Thyroid gland (tissue), 4 donors: ENCODE results near the gene FPR3.

ENCODE experiments used
- POLR2A ChIP-seq, 2 donors: fragments of 450-650 bp; IDR thresholded peaks; one replicate each; pipeline ENCODE4 v1.6.1; 2017; ENCODE audit warnings: antibody characterized with exemption in 2 of 2, mild to moderate bottlenecking in 2 of 2, moderate library complexity in 1 of 2
- TF ChIP-seq, protein P1 (sequence below), 6 experiments: fragments of 200-600 bp in 3 of 6; fragments of 450-650 bp in 3 of 6; sonication (generic) in 3 of 6; IDR thresholded peaks; one replicate each; pipeline ENCODE4 v1.5.1; 2016 to 2019; ENCODE audit warnings: antibody characterized with exemption in 6 of 6, mild to moderate bottlenecking in 2 of 6, inconsistent platforms in 1 of 6, moderate library complexity in 1 of 6

DNA sequence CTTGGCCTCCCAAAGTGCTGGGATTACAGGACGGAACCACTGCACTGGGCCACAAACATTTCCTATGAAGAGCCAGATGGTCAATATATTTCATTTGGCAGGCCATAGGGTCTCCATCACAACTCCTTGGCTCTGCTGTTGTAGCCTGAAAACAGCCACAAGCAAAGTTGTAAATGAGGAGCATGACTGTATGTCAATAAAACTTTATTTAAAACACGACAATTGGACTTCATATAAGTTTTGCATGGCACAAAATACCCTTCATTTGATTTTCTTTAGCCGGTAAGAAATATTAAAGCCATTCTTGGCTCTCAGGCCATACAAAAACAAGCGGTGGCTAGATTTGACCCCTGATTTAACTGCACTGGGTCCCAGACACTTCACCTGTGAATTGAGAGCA, 40.2 kb upstream of the FPR3 start:
- TF ChIP-seq, protein P1, sequence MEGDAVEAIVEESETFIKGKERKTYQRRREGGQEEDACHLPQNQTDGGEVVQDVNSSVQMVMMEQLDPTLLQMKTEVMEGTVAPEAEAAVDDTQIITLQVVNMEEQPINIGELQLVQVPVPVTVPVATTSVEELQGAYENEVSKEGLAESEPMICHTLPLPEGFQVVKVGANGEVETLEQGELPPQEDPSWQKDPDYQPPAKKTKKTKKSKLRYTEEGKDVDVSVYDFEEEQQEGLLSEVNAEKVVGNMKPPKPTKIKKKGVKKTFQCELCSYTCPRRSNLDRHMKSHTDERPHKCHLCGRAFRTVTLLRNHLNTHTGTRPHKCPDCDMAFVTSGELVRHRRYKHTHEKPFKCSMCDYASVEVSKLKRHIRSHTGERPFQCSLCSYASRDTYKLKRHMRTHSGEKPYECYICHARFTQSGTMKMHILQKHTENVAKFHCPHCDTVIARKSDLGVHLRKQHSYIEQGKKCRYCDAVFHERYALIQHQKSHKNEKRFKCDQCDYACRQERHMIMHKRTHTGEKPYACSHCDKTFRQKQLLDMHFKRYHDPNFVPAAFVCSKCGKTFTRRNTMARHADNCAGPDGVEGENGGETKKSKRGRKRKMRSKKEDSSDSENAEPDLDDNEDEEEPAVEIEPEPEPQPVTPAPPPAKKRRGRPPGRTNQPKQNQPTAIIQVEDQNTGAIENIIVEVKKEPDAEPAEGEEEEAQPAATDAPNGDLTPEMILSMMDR (IDR thresholded peaks at IDR 0.05): no peak
- TF ChIP-seq POLR2A (IDR thresholded peaks at IDR 0.05): no peak
